GM12892 (cell line): Measurements from ENCODE around the gene PTCD3.

Experiments
- POLR2A ChIP-seq: IDR thresholded peaks from 2 replicates; pipeline ENCODE4 v1.6.1; 2011; ENCODE audit warnings: low read depth, low read length, control low read depth
- TAF1 ChIP-seq: IDR thresholded peaks from 2 replicates; pipeline ENCODE4 v1.6.1; 2011; ENCODE audit warnings: low read depth, mild to moderate bottlenecking, control low read depth, low read length, borderline replicate concordance

GRCh38 chr2:86147793-86148192, 41.8 kb downstream of the PTCD3 start:
- TF ChIP-seq TAF1 = no peak
- no peak for TF ChIP-seq POLR2A
